ENCODE data around the gene SLC35F6. TPM values are rescaled to one million over a fixed set of nuclear protein-coding genes. Genes with fewer than 3 reads are reported as not detected.
"Not testable (repeated sequence)": the region's sequence is repeated elsewhere in the genome, so short reads cannot be mapped to it uniquely, and the experiment has no call there.

SLC35F6 gene
- total and polyA plus RNA-seq, 12 donors = 13.2 to 36.2 (median 21.3) TPM

GRCh38 chr2:26812731-26813130 is 48.6 kb downstream of the SLC35F6 start:
- no peak overlapping the region for H3K4me3 ChIP-seq
- TF ChIP-seq CTCF (IDR thresholded peaks at IDR 0.05) = no peak
- WGBS, 2 donors = 88 to 100% methylated on average over 3 of the region's 3 CpGs
- peaks cover 0 to 9% (median 0%) of the 10 kb centered on the region in 9 donors for H3K4me1 ChIP-seq
- no peaks in the 10 kb centered on the region for H3K36me3 ChIP-seq
- H3K27ac ChIP-seq = no peak overlapping the region
- H3K9me3 ChIP-seq = no peaks in the 10 kb centered on the region
- no peak for DNase-seq
- intact Hi-C loops (cut with DNase I) = no loop called here
- peaks cover 0 to 40% (median 6%) of the 10 kb centered on the region in 7 donors for H3K27me3 ChIP-seq
- ATAC-seq = no peak

- H3K36me3 ChIP-seq; DNase-seq; H3K4me1 ChIP-seq; ATAC-seq; H3K27ac ChIP-seq; H3K4me3 ChIP-seq; H3K9me3 ChIP-seq; intact Hi-C loops (cut with DNase I): not testable (repeated sequence)
- H3K27me3 ChIP-seq = peaks cover 0 to 44% (median 7%) of the 10 kb centered on the region in 7 donors
- 89 to 94% methylated on average over 50 to 52 of the region's 52 CpGs for WGBS, 2 donors
Observed at GRCh38 chr2:26814072-26814765, 50.1 kb downstream of the SLC35F6 start.

GRCh38 chr2:26816893-26817292 is 52.8 kb downstream of the SLC35F6 start:
- DNase-seq (no peak), ATAC-seq (no peak)
- intact Hi-C loops (cut with DNase I) = no loop called here
- Histone ChIP-seq H3K27ac (no peak overlapping the region), H3K27me3 (peaks cover 0 to 44% (median 3%) of the 10 kb centered on the region in 7 donors), H3K4me3 (no peak overlapping the region), H3K4me1 (no peaks in the 10 kb centered on the region), H3K36me3 (no peaks in the 10 kb centered on the region), H3K9me3 (no peaks in the 10 kb centered on the region)
- no peak for TF ChIP-seq CTCF (IDR thresholded peaks at IDR 0.05)
- 46 to 52% methylated on average over 3 of the region's 3 CpGs for WGBS, 2 donors

- no peaks in the 10 kb centered on the region for H3K4me1 ChIP-seq
- intact Hi-C loops (cut with DNase I) = no loop called here
- H3K27me3 ChIP-seq = peaks cover 0 to 37% (median 0%) of the 10 kb centered on the region in 7 donors
- H3K4me3 ChIP-seq = no peak overlapping the region
- no peaks in the 10 kb centered on the region for H3K9me3 ChIP-seq
- TF ChIP-seq CTCF (IDR thresholded peaks at IDR 0.05) = no peak
- WGBS, 2 donors = 67 to 77% methylated on average over 5 of the region's 5 CpGs
- H3K27ac ChIP-seq = no peak overlapping the region
- H3K36me3 ChIP-seq = no peaks in the 10 kb centered on the region
- no peak for DNase-seq
- no peak for ATAC-seq
Observed at GRCh38 chr2:26818255-26818654, 54.2 kb downstream of the SLC35F6 start.

GRCh38 chr2:26818972-26819371 is 54.9 kb downstream of the SLC35F6 start:
- Histone ChIP-seq H3K9me3 (no peaks in the 10 kb centered on the region), H3K4me1 (no peaks in the 10 kb centered on the region), H3K36me3 (no peaks in the 10 kb centered on the region), H3K27me3 (peaks cover 0 to 38% (median 0%) of the 10 kb centered on the region in 7 donors), H3K27ac (no peak overlapping the region), H3K4me3 (no peak overlapping the region)
- TF ChIP-seq CTCF (IDR thresholded peaks at IDR 0.05) = no peak
- DNase-seq (no peak), ATAC-seq (no peak)
- intact Hi-C loops (cut with DNase I) = no loop called here
- 72 to 76% methylated on average over 6 of the region's 6 CpGs for WGBS, 2 donors

Measured in heart right ventricle (tissue), 16 donors.